ELR (cell line): ENCODE results near the gene GJA8.
"Not testable (repeated sequence)": the region's sequence is repeated elsewhere in the genome, so short reads cannot be mapped to it uniquely, and the experiment has no call there.

Experiments
- DNase-seq: peaks from one replicate; pipeline ENCODE4 v3.0.0-alpha.2; 2015; ENCODE audit warnings: low read depth

The GJA8 gene

DNA sequence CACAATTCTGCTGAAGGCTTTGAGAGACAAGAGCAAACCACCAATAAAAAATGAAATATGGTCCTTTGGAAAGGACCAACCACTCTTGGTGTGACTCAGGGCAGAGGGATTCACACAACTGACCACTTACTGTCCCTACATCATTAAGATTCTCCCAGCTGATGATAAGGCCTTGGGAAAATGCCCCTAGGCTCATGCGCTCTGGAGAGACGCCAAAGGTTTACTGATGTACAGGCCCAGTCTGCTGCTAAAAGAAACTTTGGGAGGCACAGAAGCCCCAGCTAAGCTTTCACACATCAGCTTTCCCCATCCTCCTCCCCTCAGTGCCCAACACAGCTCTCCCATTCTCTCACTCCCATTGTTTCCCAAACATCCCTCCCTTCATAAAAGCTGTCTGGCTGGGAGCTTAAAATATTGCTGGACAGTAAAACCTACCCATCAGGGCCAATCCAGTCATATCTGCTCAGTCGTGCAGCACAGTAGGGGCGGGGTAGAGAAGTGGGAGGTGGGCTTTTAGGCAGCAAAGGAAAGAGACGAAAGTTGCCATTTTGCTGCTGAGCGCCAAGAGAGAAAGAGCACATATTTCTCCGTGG is at the start of gene GJA8:
Gene GJA8 (plus strand): TSS at position 543 of the 593 bp plus-strand sequence. CDS start 5,161 bp downstream, outside the sequence.
- DNase-seq: peak; percentile 4

DNA sequence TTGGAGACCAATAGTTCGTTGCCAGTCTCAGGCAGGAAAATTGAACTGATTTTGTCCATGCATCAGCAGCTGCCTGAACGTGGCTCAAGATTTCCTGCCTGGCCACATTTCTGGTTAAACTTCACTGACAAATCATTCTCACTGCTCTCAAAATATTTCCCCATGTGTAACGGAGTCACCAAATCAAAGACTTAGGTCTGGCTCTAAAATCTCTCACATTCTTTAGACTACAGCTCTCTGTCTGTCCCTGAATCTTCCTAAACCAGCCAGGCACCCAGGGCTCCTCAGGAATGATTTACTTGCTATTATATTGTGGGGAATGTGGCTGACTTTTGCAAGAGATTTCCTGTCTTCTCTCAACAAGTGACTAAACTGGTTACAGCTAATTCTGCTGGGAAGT is 49.2 kb upstream of the GJA8 start:
- DNase-seq: peak; percentile 30

DNA sequence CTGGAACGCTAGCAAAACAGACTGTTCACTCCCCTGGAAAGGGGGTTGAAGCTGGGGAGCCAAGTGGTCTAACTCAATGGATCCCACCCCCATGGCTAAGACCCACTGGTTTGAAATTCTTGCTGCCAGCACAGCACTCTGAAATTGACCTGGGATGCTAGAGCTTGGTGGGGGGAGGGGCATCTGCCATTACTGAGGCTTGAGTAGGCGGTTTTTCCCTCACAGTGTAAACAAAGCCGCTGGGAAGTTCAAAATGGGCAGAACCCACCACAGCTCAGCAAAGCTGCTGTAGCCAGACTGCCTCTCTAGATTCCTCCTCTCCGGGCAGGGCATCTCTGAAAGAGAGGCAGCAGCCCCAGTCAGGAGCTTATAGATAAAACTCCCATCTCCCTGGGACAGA is 47.6 kb upstream of the GJA8 start:
- not testable (repeated sequence) for DNase-seq

GRCh38 chr1:147855996-147856395 is 46.6 kb upstream of the GJA8 start:
- not testable (repeated sequence) for DNase-seq

DNA sequence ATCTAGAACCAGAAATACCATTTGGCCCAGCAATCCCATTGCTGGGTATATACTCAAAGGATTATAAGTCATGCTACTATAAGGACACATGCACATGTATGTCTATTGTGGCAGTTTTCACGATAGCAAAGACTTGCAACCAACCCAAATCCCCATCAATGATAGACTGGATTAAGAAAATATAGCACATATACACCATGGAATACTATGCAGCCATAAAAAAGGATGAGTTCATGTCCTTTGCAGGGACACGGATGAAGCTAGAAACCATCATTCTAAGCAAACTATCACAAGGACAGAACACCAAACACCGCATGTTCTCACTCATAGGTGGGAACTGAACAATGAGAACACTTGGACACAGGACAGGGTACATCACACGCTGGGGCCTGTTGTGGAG is 35.4 kb upstream of the GJA8 start:
- not testable (repeated sequence) for DNase-seq

GRCh38 chr1:147878022-147878421 is 24.6 kb upstream of the GJA8 start:
- no peak for DNase-seq

- DNase-seq: no peak
Observed at GRCh38 chr1:147879911-147880310, 22.7 kb upstream of the GJA8 start.

DNA sequence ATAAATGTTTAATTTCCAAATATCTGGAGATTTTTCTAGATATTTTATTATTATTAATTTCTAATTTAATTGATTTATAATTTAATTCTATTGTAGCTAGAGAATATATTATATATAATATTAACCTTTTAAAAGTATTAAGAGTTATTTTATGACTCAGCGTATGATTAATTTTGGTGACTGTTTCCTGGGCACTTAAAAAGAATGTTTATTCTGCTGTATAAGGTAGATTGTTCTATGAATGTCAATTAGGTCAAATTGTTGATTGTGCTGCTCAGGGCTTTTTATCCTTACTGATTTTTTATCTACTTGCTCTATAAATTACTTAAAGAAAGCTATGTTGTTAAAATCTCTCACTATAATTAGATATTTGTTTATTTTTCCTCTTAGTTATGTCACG is 20.1 kb upstream of the GJA8 start:
- DNase-seq: peak; percentile 9

DNA sequence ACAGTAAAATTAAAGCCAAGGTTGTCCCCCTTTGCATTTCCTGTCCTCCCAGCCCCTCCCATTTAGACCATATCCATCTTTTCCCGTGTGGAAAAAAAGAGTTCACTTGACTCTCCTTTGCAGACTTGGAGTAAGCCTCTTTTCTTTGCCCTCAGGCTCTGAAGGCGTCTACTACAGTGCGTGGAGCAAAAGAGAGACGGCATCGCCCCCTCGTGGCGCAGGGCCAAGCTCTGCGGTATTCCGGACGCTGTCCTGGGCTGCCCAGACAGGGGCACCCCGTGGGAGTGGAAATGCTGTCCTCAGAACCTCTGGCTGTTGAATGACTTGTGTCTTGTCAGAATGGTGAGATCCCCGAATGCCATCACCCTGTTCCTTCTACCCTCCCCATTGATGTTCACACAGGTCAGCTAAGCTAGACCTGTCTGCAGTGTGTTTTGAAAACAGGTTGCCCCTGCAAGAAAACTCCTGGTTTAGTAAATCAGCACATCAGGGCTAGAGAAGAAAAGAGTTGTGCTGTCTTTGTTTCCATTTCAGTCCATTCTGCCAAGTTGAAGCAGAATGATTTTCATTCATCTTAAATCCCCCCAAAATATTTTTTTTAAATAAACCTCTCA is 12.3 kb upstream of the GJA8 start:
- peak; percentile 82 for DNase-seq

DNA sequence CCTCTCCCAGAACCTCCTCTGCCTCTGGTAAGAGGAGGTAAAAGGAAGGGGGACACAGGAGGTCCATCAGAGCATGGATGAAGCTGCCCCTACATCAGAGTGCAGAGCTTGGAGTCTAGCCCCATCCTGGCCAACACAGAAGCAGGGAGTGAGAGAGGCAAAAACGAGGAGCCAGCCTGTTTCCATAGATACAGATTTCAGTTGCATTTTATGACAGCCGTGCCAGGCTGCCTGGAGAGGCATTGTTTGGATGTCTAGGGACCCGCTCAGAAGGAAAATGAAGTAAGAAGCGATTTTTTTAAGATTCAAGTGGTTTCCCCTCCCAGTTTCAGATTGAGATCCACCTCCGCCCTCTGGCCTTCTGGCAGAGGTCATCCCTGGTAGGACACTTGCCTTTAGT is 11.5 kb upstream of the GJA8 start:
- no peak for DNase-seq

DNA sequence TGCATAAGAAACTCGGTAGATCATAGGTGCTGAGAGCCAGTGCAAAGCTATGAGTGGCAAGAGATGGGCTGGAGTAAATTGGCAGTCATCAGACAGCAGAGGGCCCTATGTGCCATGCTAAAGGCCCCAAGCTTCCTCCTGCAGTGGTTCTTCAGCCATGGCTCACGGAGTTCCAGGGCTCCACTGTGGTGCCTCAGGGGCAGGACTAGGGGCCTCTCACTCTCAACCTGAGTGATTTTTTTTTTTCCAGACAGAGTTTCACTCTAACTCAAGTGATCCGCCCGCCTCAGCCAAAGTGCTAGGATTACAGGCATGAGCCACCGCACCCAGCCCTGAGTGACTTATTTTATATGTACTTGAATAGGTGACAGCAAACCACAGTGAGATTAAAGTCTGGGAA is 10.4 kb upstream of the GJA8 start:
- peak; percentile 25 for DNase-seq

DNA sequence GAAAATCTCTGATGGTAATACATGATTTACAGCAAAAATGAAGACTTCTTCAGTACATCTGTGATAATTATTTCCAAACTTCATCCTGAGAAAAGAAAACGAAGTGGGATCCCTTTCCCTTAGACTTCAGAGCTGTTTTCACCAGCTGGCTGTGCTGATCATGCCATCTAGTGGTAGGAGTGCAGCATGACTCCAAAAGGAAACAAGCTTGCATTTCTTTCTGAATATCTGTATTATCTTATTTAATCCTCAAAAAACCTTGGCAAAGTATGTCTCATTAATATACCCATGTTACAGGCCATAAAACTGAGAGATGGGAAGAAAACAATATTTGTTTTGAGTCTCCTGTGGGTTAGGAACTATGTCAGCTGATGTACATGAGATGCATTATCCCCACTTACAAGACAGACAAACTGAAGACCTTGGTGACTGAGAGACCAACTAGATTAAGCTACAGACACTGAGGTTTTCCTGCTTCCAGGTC is 9.8 kb upstream of the GJA8 start:
- peak; percentile 68 for DNase-seq

- DNase-seq: no peak
Observed at GRCh38 chr1:147895123-147895522, 7.5 kb upstream of the GJA8 start.

GRCh38 chr1:147897029-147897752 is 5.4 kb upstream of the GJA8 start:
- DNase-seq: no peak

DNA sequence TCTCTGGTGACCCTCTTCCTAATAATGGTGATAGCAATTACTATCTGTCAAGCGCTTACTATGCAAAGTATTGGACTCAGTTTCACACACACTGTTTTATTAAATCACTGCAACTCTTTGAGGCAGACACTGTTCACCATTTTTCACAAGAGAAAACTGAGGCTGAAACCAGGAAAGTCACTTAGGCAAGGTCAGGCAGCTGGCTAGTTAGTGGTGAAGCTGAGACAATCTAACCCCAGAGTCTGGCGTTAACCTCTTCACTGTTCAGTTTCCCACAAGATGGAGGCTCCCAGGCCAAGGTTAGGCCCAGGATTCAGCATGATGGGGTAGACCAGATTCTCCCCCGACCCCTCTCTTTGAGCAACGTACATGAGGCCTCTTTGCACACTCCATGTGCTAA is 4.8 kb upstream of the GJA8 start:
- no peak for DNase-seq

- no peak for DNase-seq
Observed at GRCh38 chr1:147904726-147905125, 2.1 kb downstream of the GJA8 start.

- no peak for DNase-seq
Observed at GRCh38 chr1:147907786-147908509, 5.4 kb downstream of the GJA8 start.

- DNase-seq: no peak
Observed at GRCh38 chr1:147912553-147912952, 10.0 kb downstream of the GJA8 start.

- no peak for DNase-seq
Observed at GRCh38 chr1:147913362-147913942, 10.9 kb downstream of the GJA8 start.

DNA sequence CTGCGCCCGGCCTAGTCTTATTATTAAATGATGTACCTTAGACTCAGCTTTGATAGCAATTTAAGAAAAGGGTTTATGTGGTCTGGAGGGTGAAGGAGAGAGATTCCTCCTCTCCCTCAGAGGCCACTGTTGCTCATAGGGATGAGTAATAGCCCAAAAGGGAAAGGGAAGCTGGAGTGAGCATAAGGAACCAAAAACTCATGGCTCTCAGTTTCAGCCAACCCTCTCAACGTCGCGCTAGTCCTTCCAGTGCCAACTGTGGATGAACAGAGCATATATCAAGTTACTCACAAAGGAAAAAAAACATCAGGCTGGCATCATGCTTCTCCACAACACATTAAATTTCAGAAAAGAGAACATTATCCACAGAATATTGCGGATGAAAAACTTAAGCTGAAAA is 17.3 kb downstream of the GJA8 start:
- peak; percentile 15 for DNase-seq

DNA sequence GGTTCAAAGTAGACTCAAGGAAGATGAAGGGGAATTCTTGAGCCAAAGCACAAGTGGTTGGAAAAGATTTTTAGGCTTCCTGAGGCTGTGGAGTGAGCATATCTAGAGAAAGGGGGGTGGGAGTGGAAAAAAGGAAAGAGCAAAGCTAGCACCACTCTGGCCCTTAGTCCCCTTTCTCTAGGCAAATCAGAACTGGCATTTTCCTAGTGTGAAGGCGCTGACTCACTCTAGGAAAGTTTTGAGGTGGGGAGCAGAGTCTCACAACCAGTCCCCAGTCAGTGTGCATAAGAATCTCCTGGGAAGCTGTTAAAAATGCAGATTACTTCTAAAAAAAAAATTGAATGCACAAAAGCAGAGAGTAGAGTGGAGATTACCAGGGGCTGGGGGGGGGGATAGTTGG is 22.2 kb downstream of the GJA8 start:
- no peak for DNase-seq

DNA sequence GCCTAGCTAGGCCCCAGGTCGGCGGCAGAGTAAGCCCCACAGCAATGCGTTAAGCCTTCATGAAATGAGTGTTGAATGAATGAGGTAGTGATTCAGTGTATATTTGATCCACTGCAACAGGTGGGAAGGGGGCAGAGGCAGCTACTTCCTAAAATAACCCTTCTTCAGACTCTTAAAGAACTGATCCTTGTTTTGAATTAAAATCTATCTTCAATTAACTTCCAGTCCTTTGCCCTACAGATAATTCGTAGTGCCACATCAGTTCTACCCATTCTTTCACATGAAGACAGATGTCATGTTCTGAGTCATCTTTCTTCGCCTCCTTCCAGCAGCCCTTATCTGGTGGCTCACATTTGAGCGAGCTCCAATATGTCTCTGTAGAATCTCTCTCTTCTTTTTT is 24.6 kb downstream of the GJA8 start:
- DNase-seq: not testable (repeated sequence)
